Raji (cell line): ENCODE measurements around the gene FAM13A.

Experiments used
- POLR2A ChIP-seq: IDR thresholded peaks from 2 replicates; pipeline ENCODE4 v1.6.1; 2011; ENCODE audit warnings: low read depth, low read length, control low read depth; ENCODE audit not compliant: insufficient read depth

The FAM13A gene

DNA sequence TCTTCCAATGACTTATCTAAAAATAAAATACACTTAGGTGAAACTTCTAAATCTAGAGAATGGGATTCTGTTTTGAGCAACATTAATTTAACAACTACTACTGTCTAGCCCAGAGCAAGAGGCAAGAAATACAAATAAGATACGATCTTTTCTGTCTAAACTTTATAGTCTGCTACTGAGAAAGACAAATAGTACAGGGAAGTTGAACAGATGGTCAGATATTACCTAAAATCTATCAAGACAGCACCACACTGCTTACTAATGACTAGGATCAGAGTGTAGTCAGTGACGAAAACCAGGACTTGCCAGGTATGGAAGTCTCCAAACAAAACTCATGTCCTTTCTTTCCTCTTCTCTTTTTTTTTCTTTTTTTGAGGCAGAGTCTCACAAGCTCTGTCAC lies 7.1 kb downstream of the FAM13A start:
- TF ChIP-seq POLR2A: no peak

DNA sequence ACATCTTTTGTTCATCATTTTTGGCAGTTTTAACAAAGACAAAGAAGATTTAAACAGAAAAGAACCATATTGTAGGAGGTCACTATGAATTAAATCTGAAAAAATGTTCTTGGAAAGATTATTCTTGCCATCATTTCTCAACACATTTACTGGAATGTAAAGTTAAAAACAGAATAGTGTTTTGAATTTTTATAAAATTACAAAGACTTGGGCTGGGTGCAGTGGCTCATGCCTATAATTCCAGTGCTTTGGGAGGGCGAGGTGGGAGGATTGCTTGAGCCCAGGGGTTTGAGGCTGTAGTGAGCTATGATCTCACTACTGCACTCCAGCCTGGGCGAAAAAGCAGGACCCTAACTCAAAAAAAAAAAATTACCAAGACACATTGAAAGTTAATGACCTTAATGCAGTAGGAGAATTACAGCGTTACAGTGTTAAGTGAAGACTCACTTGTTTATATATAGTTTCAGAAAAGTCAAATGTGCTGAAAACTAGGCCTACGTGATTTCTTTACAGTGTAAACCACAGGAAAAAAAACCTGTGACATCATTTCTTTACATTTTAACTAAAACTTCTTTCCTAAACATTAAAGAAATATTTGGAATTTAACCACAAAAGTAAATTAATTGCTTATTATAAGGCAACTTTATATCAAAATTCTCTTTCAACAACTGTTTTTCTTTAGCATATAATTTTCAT lies 7.9 kb downstream of the FAM13A start:
- TF ChIP-seq POLR2A: no peak

DNA sequence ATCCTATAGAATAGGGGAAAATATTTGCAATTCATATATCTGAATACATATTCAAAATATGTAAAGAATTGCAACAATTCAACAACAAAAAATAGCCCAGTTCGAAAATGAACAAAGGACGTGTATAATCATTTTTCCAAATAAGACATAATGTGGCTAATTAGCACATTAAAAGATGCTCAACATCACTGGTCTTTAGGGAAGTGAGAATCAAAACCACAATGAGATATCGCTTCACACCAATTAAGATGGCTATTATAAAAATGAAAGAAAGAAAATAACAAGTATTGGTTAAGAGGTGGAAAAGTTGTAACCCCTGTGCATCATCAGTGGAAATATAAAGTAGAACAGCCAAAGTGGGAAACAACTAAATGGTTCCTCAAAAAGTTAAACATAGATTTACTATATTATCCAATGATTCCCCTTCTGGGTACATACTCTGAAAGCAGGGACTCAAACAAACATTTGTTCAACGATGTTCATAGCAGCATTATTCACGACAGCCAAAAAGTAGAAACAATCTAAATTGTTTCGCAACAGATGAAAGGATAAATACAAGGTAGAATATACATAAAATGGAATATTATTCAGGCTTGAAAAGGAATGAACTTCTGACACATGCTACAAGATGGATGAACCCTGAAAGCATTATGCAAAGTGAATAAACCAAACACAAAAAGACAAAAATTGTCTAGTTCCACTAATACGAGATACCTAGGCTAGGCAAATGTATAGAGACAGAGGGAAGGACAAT lies 12.7 kb downstream of the FAM13A start:
- no peak for TF ChIP-seq POLR2A

DNA sequence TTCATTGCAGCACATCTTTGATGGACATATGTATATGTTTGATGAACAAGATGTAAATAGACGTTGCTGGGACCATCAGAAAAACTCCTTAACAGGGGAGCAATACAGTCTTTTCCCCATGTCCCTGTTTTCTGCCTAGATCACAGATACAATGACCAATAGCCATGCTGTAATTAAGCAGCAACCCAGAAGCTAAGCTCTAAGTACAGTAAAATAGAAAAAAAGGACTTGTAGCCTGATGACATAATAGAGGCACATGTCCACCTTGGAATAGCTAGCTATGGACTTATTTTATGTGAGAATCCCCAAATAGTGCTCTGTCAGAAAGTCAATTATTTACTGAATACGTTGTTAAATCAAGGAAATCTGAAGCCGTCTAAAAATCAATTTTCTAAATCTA lies 14.9 kb downstream of the FAM13A start:
- TF ChIP-seq POLR2A: no peak

DNA sequence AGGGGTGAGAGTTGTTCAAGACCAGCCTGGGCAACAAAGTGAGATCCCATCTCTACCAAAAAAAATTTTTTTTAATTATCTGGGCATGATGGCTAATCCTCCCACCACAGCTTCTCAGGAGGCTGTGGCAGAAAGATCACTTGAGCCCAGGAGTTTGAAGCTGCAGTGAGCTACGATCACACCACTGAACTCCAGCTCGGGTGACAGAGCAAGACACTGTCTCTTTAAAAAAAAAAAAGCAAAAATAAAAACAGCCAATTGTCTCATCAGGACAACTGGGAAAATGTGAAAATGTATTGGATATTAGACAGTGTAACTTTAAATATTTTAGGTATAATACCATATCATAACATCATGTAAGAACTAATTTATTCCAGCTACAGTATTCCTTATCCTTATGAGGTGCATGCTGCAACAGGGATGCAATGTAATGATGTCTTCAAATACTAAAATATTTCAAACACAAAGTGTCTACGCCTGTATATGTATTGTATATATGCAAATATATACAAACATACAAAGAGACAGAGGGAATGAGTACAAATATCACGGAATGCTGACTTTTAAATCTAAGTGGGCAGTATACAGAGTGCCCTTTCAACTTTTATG lies 17.2 kb downstream of the FAM13A start:
- no peak for TF ChIP-seq POLR2A

DNA sequence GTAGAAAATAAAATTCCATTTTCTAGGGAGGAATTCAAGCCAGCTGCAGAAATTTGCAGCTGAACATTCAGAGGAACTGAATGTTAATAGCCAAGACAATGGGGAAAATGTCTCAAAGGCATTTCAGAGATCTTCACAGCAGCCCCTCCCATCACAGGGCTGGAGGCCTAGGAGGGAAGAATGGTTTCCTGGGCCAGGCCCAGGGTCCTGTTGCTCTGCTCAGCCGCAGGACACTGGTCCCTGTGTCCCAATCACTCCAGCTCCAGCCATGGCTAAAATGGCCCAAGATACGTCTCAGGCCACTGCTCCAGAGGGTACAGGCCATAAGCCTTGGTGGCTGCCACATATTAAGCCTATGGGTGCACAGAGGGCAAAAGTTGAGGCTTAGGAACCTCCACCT lies 20.4 kb downstream of the FAM13A start:
- no peak for TF ChIP-seq POLR2A

DNA sequence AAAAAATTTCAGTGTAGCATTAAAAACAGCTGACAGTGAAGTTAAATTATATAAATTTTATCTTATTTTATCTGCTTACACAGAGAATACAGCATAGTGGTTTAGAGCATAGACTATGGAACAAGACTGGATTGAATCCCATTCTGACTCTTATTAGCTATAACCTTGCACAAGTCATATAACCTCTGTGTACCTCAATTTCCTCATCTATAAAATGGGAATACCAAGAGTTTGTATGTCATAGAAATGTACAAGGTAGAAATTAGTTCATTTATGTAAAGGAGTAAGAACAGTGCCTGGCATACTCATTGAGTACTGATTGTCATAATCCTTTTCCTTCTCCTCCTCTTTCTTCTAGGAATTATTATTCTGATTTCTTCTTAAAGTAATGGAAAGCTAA lies 25.7 kb downstream of the FAM13A start:
- TF ChIP-seq POLR2A: no peak

DNA sequence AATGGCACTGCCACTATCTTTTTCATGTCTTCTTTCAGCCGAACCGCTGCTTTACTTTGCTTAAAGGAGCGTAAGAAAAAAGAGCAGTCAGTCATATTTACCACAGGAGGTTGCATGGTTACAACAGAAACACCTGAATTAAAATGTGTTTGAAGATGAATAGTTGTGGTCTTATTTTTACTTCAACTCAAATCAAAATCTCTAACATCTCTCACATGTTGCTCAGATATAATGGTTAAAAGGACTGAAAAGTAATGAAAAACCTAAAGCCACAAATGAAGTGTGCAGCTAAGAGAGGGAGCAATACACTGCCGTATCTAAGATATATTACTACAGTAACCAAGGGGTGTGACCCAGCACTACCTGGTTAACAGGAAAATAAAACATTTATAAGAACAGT lies 27.4 kb downstream of the FAM13A start:
- no peak for TF ChIP-seq POLR2A

DNA sequence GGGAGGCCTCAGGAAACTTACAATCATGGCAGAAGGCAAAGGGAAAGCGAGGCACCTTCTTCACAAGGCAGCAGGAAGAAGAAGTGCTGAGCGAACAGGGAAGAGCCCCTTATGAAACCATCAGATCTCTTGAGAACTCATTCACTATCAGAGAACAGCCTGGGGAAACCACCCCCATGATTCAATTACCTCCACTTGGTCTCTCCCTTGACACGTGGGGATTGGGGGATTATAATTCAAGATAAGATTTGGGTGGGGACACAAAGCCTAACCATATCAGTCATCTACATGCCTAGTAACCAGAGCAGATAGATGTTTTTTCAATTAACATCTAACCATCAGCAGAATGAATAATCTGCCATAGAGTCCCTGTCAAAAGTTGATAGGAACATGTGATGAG lies 30.4 kb downstream of the FAM13A start:
- TF ChIP-seq POLR2A: no peak

DNA sequence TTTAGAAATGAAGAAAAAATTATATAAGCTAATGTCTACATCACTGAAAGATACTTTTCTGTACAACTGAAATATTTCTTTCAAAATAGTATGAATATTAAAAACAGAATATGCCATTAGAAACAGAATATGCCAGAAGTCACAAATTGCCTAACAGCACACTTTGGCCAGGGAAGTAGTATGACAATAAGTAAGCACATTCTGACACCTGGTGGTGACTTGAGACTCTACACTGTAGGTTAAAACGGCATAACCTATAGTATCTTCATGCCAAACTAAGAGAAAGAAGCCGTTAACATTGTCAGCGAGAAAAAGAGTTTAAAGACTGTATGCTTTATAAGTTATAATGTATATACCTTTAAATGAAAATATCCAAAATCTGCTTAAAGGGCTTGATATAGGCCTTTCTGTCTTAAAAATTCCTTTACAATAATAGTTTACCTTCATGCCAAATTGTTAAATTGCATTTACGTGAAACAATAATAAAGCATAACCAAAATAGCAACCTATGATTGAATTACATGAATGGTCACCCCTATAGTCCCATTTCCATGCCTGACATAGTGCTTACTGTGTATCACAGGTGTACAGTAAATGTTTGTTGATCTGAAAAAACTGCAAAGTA lies 32.8 kb downstream of the FAM13A start:
- TF ChIP-seq POLR2A: no peak

DNA sequence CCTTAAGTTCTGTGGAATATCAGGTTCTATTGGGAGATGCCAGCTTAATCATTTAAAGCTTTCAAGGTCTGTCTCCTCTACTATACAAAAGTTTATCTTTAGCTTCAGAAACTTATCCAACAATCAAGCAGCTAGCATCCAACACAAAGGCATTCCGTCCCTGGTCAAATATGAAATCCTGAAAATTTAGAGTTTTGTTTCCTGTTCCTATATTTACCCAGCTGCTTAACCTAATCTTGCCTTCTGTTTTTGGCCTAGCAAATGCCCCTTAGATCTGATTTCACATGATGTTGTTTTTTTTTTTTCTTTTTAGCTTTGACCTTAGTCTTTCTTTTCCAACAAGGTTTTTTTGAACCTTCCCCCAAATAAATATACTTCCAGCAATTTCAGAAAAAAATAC lies 33.8 kb downstream of the FAM13A start:
- TF ChIP-seq POLR2A: no peak

DNA sequence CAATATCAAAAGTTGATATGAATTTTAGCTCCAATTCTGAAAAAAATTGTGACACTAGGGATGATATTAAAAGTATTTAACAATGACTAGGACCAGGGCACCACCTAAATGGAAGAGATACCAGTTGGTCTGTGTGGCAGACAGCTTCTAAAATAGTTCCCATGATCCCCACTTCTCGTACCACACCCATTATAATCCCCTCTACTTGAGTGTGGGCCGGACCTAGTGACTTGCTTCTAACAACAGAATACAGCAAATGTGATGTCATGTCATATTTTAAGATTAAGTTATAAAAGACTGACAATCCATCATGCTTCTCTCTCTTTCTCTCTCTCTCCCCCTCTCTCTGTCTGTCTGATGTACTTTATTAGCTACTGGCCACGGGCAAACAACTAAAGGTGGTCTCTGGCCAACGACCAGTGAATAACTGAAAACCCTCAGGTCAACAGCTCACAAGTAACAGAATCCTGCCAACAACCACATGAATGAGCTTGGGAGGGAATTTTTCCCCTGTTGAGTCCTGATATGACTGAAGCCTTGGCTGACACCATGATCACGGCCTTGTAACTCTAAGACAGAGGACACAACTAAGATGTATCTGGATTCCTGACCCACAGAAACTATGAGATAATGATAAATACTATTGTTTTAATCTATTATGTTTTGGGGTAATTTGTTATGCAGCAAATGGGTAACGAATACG lies 34.4 kb downstream of the FAM13A start:
- no peak for TF ChIP-seq POLR2A

DNA sequence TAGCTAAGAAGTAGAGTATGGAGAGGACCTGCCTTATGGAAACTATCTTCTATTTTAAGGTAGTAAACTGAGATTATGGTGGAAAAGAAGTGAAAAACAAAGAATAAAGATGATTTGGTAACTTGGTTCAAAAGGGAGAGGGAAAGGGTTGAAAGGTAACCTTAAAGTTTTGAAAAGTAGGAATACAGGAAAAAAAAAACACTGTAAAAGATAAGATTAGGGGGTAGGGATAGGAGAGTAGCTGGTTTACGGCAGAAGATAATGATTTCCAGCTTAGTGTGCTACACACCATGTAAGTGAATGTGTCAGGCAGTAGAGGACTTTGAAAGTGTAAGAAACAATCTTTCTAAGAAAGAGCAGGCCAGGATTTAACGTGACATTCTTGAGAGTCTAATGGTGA lies 35.3 kb downstream of the FAM13A start:
- TF ChIP-seq POLR2A: no peak

DNA sequence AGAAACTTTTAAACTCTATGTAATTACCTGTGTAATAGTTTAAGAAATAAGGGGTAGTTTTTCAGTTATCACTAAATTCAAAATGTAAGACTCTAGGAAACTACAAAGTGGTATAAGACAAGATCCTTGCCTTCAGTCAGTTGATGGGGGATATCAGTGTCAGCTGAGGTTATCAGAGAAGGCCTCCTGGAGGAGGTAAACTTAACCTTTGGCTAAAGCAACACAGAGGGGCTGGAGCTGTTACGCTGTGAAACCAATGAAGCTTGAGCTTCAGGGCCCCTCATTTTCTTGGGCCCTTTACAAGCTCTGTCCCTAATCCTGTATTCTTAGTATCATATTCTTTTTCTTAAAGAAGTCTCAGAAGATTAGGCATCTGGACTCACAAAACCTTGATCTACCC lies 35.9 kb downstream of the FAM13A start:
- no peak for TF ChIP-seq POLR2A

DNA sequence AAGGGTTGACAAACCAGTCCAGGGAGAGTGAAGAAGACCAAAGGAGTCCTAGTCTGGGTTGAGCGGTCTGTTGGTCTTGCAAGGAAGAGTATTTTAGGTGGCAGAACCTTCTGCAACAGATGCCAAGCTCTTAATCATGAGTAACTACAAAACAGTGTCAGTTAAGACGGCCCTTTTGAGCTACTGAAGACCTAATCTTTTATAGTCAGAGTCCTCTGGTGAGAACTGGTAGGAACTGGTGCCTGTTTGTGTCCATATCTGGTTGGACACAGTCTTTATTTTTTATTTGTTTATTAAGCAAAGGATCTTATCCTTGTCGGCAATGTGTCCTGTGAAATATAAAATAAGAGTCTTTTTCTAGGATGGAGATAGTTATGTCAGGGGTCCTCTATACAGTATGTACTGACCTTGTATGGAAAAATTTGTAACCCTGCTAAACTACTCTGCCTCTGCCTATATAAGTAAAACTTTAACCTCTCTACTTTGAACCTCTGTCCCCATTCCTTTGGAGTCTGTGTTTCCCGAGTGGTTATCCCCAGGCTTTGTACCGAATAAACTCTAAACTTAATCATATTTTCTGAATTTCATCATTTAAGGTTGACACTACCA lies 47.1 kb downstream of the FAM13A start:
- no peak for TF ChIP-seq POLR2A
